ENCODE measurements around the gene DHX15. TPM values are rescaled to one million over a fixed set of nuclear protein-coding genes. Genes with fewer than 3 reads are reported as not detected.

Gene DHX15
- total and polyA plus RNA-seq, 2 of the 8 experiments (the other 6 are each of a cell fraction or from before 2014, with no cell fraction given): 126 to 286 TPM

- TF ChIP-seq EZH2 (IDR thresholded peaks at IDR 0.05; ENCODE audit: low read depth, low read length, severe bottlenecking) (no peak), RFX5 (IDR thresholded peaks at IDR 0.05; ENCODE audit: borderline replicate concordance, low read depth, low read length) (no peak), TEAD4 (IDR thresholded peaks at IDR 0.05; ENCODE audit: low read depth, low read length) (no peak)
- TF ChIP-seq, protein P1, sequence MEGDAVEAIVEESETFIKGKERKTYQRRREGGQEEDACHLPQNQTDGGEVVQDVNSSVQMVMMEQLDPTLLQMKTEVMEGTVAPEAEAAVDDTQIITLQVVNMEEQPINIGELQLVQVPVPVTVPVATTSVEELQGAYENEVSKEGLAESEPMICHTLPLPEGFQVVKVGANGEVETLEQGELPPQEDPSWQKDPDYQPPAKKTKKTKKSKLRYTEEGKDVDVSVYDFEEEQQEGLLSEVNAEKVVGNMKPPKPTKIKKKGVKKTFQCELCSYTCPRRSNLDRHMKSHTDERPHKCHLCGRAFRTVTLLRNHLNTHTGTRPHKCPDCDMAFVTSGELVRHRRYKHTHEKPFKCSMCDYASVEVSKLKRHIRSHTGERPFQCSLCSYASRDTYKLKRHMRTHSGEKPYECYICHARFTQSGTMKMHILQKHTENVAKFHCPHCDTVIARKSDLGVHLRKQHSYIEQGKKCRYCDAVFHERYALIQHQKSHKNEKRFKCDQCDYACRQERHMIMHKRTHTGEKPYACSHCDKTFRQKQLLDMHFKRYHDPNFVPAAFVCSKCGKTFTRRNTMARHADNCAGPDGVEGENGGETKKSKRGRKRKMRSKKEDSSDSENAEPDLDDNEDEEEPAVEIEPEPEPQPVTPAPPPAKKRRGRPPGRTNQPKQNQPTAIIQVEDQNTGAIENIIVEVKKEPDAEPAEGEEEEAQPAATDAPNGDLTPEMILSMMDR (IDR thresholded peaks at IDR 0.05; ENCODE audit: control extremely low read depth in 1 of 3, insufficient read depth in 1 of 3, low read depth in 1 of 3, low read length in 3 of 3): peak in 2 of 3 experiments; percentile 10 to 34; a peak in 2 of 4 replicates
These were observed 68.7 kb downstream of the DHX15 start (continued) for GRCh38 chr4:24515698-24516097.
